ENCODE measurements around the gene PAX7. TPM values are rescaled to one million over a fixed set of nuclear protein-coding genes. Genes with fewer than 3 reads are reported as not detected.

PAX7 gene
- total and polyA plus RNA-seq, 4 donors = 0.03 TPM; not detected in 3

GRCh38 chr1:18726368-18726767, 95.7 kb downstream of the PAX7 start:
- Histone ChIP-seq H3K27me3 (ENCODE audit: control insufficient read depth in 3 of 3, insufficient read depth in 3 of 3, low read length in 2 of 3) (peaks cover 0 to 81% (median 42%) of the 10 kb centered on the region in 3 donors), H3K36me3 (ENCODE audit: control insufficient read depth in 4 of 4, insufficient read depth in 4 of 4, low read length in 4 of 4) (no peaks in the 10 kb centered on the region), H3K27ac (ENCODE audit: low read depth in 1 of 2, low read length in 1 of 2) (no peak overlapping the region), H3K4me3 (no peak overlapping the region), H3K4me1 (ENCODE audit: control insufficient read depth in 5 of 5, insufficient read depth in 5 of 5, low read length in 5 of 5) (peaks cover 0 to 10% (median 0%) of the 10 kb centered on the region in 5 donors), H3K9ac (ENCODE audit: insufficient read depth in 1 of 2, low read length in 2 of 2) (no peak overlapping the region), H3K9me3 (ENCODE audit: control insufficient read depth in 4 of 4, insufficient read depth in 3 of 4, low read length in 3 of 4) (no peaks in the 10 kb centered on the region)
- 41 to 55% methylated on average over 4 of the region's 4 CpGs for WGBS, 2 donors
- DNase-seq (no peak), ATAC-seq (ENCODE audit: insufficient read depth, low FRiP score) (no peak)
- no peak for TF ChIP-seq CTCF (IDR thresholded peaks at IDR 0.05; ENCODE audit: control extremely low read depth, extremely low read depth)

- Histone ChIP-seq H3K36me3 (ENCODE audit: control insufficient read depth in 4 of 4, insufficient read depth in 4 of 4, low read length in 4 of 4) (no peaks in the 10 kb centered on the region), H3K4me1 (ENCODE audit: control insufficient read depth in 5 of 5, insufficient read depth in 5 of 5, low read length in 5 of 5) (peaks cover 0 to 10% (median 0%) of the 10 kb centered on the region in 5 donors)
These were observed 97.3 kb downstream of the PAX7 start for GRCh38 chr1:18727956-18728355.

GRCh38 chr1:18730321-18730720, 99.7 kb downstream of the PAX7 start:
- no peak for ATAC-seq (ENCODE audit: insufficient read depth, low FRiP score)
- no peak for TF ChIP-seq CTCF (IDR thresholded peaks at IDR 0.05; ENCODE audit: control extremely low read depth, extremely low read depth)
- H3K9me3 ChIP-seq (ENCODE audit: control insufficient read depth in 4 of 4, insufficient read depth in 3 of 4, low read length in 3 of 4) = no peaks in the 10 kb centered on the region
- no peaks in the 10 kb centered on the region for H3K4me1 ChIP-seq (ENCODE audit: control insufficient read depth in 5 of 5, insufficient read depth in 5 of 5, low read length in 5 of 5)
- DNase-seq = no peak
- H3K27ac ChIP-seq (ENCODE audit: low read depth in 1 of 2, low read length in 1 of 2) = no peak overlapping the region
- 29 to 54% methylated on average over 8 of the region's 8 CpGs for WGBS, 2 donors
- no peaks in the 10 kb centered on the region for H3K36me3 ChIP-seq (ENCODE audit: control insufficient read depth in 4 of 4, insufficient read depth in 4 of 4, low read length in 4 of 4)
- H3K9ac ChIP-seq (ENCODE audit: insufficient read depth in 1 of 2, low read length in 2 of 2) = no peak overlapping the region
- no peak overlapping the region for H3K4me3 ChIP-seq
- H3K27me3 ChIP-seq (ENCODE audit: control insufficient read depth in 3 of 3, insufficient read depth in 3 of 3, low read length in 2 of 3) = peaks cover 0 to 72% (median 28%) of the 10 kb centered on the region in 3 donors

More at GRCh38 chr1:18727956-18728355, 97.3 kb downstream of the PAX7 start:
- WGBS, 2 donors = 65 to 74% methylated on average over 15 of the region's 15 CpGs
- no peak for TF ChIP-seq CTCF (IDR thresholded peaks at IDR 0.05; ENCODE audit: control extremely low read depth, extremely low read depth)
- H3K27me3 ChIP-seq (ENCODE audit: control insufficient read depth in 3 of 3, insufficient read depth in 3 of 3, low read length in 2 of 3) = peaks cover 0 to 78% (median 29%) of the 10 kb centered on the region in 3 donors
- DNase-seq (no peak), ATAC-seq (ENCODE audit: insufficient read depth, low FRiP score) (no peak)
- H3K27ac ChIP-seq (ENCODE audit: low read depth in 1 of 2, low read length in 1 of 2) = no peak overlapping the region
- H3K4me3 ChIP-seq = no peak overlapping the region
- no peaks in the 10 kb centered on the region for H3K9me3 ChIP-seq (ENCODE audit: control insufficient read depth in 4 of 4, insufficient read depth in 3 of 4, low read length in 3 of 4)
- no peak overlapping the region for H3K9ac ChIP-seq (ENCODE audit: insufficient read depth in 1 of 2, low read length in 2 of 2)

- no peak for TF ChIP-seq CTCF (IDR thresholded peaks at IDR 0.05; ENCODE audit: control extremely low read depth, extremely low read depth)
- DNase-seq = no peak
- no peaks in the 10 kb centered on the region for H3K36me3 ChIP-seq (ENCODE audit: control insufficient read depth in 4 of 4, insufficient read depth in 4 of 4, low read length in 4 of 4)
- H3K4me3 ChIP-seq = no peak overlapping the region
- no peak overlapping the region for H3K27ac ChIP-seq (ENCODE audit: low read depth in 1 of 2, low read length in 1 of 2)
- WGBS, 2 donors = 42 to 46% methylated on average over 6 of the region's 6 CpGs
- ATAC-seq (ENCODE audit: insufficient read depth, low FRiP score) = no peak
- peak overlapping the region in 1 of 2 donors; percentile 28 for H3K9ac ChIP-seq (ENCODE audit: insufficient read depth in 1 of 2, low read length in 2 of 2)
- no peaks in the 10 kb centered on the region for H3K4me1 ChIP-seq (ENCODE audit: control insufficient read depth in 5 of 5, insufficient read depth in 5 of 5, low read length in 5 of 5)
- peaks cover 0 to 66% (median 20%) of the 10 kb centered on the region in 3 donors for H3K27me3 ChIP-seq (ENCODE audit: control insufficient read depth in 3 of 3, insufficient read depth in 3 of 3, low read length in 2 of 3)
- H3K9me3 ChIP-seq (ENCODE audit: control insufficient read depth in 4 of 4, insufficient read depth in 3 of 4, low read length in 3 of 4) = no peaks in the 10 kb centered on the region
These were observed 100.5 kb downstream of the PAX7 start for GRCh38 chr1:18731148-18731547.
